GM12872 (cell line): ENCODE data around the gene LMF1.

Experiments used
- TF ChIP-seq, protein P1 (sequence below): IDR thresholded peaks from 3 replicates; pipeline ENCODE4 v1.5.1; 2011; ENCODE audit warnings: low read depth, mild to moderate bottlenecking, low read length, moderate library complexity; ENCODE audit not compliant: insufficient read depth

LMF1 gene

DNA sequence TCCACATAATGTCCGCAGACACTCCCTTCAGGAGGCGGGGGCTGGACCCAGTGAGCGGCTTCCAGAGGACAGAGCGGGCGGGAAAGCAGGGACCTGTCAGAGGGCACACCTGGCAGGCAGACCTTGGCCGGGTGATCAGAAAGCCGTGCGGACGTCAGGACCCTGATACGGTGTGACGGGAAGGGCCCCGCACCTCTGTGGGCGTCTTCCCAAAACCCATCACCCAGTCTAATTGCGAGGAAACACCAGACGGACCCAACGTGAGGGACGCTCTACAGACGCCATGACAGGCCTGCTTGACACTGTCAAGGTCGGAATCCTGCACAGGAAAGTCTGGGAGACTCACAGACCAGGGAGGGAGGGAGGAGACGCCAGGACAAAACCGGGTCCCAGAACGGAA lies 8.4 kb downstream of the LMF1 start:
- TF ChIP-seq, protein P1, sequence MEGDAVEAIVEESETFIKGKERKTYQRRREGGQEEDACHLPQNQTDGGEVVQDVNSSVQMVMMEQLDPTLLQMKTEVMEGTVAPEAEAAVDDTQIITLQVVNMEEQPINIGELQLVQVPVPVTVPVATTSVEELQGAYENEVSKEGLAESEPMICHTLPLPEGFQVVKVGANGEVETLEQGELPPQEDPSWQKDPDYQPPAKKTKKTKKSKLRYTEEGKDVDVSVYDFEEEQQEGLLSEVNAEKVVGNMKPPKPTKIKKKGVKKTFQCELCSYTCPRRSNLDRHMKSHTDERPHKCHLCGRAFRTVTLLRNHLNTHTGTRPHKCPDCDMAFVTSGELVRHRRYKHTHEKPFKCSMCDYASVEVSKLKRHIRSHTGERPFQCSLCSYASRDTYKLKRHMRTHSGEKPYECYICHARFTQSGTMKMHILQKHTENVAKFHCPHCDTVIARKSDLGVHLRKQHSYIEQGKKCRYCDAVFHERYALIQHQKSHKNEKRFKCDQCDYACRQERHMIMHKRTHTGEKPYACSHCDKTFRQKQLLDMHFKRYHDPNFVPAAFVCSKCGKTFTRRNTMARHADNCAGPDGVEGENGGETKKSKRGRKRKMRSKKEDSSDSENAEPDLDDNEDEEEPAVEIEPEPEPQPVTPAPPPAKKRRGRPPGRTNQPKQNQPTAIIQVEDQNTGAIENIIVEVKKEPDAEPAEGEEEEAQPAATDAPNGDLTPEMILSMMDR: no peak

DNA sequence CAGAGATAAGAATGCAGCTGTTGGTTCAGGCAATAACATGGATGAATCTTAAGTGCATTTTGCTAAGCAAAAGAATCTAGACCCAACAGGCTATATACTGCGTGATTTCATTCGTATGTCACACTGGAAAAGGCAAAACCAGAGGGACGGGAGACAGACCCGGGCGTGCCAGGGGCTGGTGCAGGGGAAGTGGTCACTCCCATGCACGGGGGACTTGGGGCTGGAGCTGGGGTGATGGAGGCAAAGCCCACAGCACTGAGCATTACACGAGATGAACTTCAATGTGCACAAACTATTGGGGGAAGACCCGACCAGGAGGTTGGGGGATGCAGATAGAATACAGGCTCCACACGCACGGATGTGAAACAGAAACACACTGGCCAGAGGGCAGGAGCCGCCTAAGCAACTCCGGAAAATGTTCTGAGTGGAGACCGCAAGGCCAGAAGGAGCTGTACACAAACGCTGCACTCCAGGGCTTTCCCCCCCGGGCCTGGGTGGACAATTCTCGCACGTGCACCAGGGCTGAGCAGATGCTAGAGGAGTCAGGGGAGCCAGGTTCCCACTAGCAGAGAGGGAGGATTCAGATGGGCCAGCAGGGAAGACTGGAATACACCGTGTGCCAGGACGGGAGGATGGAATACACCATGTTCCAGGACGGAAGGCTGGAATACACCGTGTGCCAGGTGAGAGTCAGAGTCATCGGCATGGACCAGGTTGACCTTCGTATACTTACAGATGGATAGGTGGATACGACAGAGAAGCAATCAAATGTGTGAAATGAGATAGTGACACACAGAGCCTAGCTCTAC lies 11.3 kb downstream of the LMF1 start:
- TF ChIP-seq, protein P1: no peak

DNA sequence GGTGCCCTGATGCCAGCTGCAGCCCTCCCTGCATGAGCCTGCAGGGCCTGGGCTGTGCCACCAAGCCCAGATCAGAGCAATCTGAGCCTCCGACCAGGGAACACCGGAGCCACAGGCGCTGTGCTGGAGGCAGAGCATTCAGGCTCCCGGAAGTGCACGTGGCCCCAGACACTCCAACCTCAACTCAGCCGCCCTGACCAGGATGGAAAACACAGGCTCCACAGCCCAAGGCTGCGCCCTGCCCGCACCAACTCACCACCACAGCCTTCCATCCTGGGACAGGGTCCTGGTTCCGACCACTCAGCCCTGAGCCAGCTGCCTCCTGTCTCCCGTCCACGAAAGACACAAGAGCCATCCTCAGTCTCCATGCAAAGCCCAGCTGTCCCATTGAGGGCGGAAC lies 18.5 kb downstream of the LMF1 start:
- TF ChIP-seq, protein P1: no peak

DNA sequence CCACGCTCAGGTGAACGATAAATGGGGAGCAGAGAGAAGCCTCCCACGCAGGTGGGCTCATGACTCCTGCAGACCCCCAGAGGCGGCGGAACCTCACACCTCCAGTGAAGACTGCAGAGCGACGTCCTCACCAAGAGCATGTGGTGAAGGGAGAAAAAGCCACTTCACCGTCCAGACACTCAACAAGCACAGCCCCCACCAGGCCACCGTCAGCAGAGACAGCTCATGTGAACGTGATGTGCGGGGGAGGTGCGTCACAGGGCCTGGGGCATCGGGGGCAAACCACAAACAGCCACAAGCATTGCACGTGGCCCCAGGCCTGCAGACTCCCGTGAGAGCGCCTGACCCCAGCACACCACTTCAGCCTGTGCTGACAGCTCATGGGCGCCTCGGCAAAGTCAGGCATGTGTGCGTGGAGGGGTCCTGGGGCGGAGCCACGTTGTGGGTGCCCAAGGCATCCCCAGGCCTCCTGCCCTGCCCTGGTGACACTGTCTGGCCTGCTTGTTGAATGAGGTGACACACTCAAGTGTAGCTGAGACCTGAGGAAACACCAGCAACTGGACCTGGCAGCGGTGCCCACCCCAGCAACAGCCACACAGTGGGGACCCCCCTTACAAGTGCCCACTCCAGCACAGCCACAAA lies 19.0 kb downstream of the LMF1 start:
- TF ChIP-seq, protein P1: no peak

DNA sequence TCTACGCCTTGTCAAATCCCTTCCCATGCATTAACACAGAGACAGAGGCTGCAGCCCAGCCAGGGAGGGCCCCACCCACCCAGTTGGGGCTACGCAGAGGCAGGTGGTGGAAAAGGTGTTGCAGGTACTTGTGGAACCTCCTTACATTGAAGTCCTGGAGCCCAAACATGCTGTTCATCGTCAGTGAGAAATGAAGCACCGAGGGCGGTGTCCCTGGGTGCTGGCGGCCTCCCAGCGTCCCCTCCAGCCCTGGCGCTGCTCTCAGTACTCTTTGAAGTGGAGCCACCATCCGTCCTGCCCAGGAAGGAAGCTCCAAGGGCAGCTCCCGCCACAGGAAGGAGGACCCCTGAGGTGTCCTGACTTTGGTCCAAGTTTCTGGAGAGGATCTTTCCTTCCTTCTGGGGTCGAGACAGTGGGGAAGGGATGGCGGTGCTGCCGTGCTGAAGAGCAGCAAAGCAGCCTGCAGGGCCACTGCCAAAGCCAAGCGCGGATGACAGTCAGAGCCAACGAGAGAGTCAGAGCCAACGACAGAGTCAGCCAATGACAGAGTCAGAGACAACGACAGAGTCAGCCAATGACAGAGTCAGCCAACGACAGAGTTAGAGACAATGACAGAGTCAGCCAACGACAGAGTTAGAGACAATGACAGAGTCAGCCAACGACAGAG lies 23.4 kb downstream of the LMF1 start:
- TF ChIP-seq, protein P1: no peak

DNA sequence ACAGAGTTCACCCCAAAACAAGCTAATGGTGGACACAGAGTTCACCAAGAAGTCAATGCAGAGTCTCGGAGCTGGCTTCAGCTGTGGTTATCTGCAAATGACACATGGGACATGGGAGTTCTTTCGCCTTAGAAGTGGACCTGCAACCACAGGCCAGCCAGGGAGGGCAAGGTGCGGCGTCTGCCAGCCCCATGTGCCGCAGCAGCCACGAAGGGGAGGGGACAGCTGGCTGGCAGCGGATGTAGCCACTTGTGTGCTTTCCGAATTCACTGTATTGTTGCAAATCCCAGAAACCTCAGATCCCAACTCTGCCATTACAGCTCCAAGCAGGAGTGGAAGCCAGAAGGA lies 24.8 kb downstream of the LMF1 start:
- TF ChIP-seq, protein P1: no peak

DNA sequence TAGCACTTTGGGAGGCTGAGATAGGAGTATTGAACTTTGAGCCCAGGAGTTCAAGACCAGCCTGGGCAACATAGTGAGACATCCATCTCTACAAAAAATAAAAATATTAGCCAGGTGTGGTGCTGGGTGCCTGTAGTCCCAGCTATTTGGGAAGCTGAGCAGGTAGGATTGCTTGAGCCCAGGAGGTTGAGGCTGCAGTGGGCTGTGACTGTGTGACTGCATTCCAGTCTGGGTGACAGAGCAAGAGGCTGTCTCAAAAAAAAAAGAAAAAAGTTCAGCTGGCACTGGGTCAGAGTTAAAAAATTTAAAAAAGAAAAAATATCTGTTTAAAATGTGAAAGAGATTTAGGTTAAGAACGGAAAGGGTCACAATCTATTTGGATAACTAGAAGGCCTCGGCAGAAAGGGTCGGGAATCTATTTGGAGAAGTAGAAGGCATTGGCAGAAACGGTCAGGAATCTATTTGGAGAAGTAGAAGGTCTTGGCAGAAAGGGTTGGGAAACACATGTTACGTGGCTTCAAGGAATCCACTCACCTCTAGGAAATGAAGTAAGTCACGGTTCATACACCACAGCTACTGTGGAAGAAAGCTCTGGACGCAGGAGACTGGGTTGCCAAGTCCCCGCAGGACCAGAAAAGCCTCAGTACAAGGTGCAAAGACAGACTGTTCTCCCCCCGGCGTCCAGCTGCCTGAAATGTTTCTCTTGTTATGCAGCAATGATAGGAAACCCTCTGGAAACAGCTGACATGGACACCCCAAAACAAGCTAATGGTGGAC lies 25.3 kb downstream of the LMF1 start:
- TF ChIP-seq, protein P1: no peak
